Glomerular visceral epithelial cell (primary cell): ENCODE results near the gene CEP68.
"Not testable (repeated sequence)": the region's sequence is repeated elsewhere in the genome, so short reads cannot be mapped to it uniquely, and the experiment has no call there.

ENCODE experiments used
- DNase-seq: peaks from one replicate; pipeline ENCODE4 v3.0.0-alpha.2; 2016; ENCODE audit errors: extremely low spot score

The CEP68 gene, protein sequence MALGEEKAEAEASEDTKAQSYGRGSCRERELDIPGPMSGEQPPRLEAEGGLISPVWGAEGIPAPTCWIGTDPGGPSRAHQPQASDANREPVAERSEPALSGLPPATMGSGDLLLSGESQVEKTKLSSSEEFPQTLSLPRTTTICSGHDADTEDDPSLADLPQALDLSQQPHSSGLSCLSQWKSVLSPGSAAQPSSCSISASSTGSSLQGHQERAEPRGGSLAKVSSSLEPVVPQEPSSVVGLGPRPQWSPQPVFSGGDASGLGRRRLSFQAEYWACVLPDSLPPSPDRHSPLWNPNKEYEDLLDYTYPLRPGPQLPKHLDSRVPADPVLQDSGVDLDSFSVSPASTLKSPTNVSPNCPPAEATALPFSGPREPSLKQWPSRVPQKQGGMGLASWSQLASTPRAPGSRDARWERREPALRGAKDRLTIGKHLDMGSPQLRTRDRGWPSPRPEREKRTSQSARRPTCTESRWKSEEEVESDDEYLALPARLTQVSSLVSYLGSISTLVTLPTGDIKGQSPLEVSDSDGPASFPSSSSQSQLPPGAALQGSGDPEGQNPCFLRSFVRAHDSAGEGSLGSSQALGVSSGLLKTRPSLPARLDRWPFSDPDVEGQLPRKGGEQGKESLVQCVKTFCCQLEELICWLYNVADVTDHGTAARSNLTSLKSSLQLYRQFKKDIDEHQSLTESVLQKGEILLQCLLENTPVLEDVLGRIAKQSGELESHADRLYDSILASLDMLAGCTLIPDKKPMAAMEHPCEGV

DNA sequence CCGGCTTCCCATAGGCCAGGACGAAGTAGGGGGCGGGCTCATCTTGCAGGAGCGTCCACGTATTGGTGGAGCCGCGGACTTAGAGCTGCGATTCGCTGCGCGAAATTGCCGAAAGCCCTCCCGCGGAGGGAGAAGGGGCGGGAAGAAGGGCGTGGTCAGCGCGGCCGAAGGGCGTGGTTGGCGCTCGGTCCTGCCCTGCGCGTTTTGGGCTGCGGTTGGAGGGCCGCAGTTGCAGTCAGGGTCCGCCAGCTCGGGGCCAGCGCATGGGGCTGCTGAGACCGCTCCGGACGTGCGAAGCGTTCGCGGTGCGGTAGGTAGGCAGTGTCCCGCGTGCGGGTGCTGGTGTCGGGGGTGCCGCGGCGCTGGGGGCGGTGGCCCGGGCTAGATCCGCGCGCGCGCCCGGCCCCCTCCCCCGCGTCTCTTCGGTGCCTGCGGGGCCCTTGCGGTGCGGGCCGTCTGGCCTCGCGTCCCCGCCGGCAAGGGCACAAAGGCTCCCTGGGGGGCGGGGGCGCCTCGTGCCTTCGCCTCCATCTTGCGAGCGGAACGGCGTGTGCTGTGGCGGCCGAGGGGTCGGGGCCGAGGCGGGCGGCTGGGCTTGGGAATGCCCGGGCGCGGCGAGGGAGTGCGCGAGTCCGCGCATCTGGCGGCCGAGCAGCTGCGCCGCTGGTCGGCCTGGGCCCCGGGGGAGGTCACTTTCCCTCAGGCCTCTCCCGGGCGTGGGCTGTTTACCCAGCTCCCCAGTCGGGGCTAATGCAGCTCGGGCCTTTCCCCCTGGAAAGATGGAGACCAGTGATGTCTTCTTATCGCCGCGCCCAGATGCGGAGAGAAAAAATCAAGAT lies at the start of gene CEP68:
TSS of gene CEP68 (plus strand) at position 202 of the 839 bp plus-strand sequence. CDS start 13,029 bp downstream, outside the sequence.
- peak; percentile 95 for DNase-seq

DNA sequence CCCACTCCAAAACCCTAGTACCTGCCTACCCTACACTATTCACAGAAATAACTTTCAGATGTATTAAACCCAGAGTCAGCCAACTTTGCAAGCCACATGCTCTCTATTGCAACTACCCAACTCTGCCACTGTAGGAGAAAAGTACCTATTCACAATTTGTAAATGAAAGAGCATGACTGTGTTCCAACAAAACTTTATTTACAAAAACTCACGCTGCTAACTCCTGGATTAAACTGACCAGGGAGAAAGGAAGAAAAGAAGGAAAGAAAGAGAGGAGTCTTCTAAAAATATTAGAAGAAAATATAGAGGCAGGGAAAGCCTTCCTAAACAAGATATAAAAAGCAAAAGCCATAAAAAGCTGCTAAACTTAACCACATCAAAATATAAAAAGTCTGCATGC lies 42.4 kb upstream of the CEP68 start:
- DNase-seq, result no peak

DNA sequence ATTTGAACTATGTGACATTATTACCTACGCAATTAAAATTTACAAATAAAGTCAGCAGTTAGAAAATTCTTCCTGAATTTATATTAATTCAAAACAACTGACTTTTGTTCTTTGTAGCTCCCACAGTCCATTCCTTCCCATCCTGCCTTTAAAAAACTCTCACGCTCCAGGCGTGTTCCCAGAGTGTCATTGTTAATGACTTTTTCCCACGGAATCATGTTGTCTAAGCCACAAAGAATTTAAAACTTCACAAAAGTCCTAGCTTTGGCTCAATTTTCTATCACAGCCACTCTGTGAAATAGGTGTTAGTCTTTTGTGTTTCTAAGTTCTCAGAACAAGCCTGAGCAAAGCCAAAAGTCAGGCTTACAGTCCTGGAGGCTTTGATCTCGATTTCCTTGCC lies 40.5 kb upstream of the CEP68 start:
- DNase-seq, result no peak

DNA sequence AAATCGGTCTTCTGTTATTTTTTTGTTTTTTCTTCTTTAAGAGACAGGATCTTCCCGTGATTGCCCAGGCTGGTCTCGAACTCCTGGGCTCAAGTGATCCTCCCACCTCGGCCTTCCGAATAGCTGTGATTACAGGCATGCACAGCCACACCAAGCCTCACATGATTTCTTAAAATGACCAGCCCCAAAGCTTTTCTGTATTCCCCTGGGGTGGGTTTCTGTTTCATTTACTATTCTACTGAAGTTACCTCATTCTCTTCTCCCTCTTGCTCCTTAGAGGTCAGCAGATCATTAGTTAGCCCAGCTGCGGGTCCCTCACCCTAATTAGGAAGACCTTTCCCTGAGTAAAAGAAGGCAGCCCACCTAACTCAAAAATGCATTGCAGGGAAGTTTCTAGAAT lies 39.4 kb upstream of the CEP68 start:
- DNase-seq, result no peak

DNA sequence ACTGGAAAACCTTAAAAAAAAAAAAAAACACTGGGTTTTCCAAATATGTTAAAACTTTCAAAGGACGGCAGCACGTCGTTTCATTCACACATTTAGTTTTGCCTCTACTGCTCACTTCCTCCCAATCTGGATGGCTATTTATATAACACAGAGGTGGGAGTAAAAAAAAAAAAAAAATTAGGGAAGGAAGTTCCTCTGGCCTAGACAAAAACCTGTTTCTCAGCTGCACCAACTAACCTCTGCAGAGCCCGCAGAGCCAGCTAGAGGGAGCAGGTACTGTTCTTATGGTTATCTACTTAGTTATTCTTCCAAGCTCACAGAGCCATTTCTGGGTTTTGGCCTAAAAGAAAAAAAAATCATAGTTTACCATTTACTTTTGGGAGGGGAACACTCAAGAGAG lies 38.9 kb upstream of the CEP68 start:
- no peak for DNase-seq

DNA sequence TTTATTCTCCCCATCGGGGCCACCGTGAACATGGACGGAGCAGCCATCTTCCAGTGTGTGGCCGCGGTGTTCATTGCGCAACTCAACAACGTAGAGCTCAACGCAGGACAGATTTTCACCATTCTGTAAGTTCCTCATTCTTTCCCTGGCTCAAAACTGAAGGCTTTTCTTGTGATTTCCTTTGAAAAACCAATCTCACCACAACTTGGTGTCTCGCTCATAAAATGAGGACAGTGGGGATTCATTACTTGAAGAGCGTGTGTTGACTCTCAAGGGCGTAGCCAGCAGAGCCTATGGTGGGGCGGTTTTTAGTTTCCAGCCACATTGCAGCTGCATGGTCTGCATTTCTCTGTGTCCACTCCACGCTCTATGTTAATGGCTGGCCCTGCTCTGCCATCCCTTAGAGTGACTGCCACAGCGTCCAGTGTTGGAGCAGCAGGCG lies 38.1 kb upstream of the CEP68 start:
- no peak for DNase-seq

DNA sequence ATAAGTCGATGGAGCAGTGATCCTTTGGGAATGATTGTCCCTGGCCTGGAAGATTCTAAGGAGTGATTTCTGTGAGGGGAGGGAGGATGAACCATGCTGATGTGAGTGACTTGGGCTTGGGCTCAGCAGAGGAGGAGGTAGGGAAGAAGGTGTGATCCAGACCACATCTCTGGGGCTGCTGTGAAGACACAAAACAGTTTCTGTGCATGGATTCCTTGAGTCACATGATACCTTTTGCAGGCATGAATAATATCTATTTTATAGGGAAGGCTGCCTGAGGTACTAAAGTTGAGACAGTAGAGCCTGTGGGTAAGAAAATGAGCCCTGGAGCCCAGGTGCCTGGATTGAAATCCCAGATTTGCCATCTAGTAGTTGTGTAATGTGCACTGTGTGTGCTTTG lies 37.2 kb upstream of the CEP68 start:
- DNase-seq, result no peak

DNA sequence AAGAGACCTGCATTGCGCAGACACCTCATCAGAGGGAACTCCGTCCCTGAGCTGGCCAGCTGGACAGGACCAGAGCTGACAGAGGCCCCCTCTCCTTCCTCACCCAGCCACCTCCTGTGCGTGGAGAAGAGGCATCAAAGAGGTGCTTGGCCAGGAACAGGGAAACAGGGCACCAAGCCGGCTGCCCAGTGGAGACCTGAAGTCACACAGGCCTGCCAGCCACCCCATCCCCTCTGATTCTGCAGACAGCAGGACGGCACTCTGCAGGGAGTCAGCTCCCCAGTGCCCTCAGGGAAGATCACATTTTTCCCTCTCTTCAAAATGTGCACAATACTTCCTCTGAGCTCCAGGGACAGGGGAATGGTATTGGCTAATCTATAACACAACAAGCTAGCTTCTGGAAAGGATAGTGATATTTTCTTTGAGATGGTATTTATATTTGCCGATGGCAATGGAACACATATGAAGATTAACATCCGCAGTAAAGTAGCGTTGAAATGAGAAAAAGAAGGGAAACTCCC lies 36.5 kb upstream of the CEP68 start:
- DNase-seq, result no peak

DNA sequence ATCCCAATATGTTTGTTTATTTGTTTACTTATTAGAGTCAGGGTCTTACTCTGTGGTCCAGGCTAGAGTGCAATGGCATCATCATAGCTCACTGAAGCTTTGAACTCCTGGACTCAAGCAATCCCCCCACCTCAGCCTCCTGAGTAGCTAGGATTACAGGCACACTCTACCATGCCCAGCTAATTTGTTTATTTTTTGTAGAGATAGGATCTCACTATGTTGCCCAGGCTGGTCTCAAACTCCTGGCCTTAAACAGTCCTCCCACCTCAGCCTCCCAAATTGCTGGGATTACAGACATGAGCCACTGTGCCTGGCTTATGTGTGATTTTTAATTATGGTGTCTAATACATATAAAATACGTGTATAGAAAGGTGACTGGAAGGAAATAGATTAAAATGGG lies 36.0 kb upstream of the CEP68 start:
- DNase-seq, result not testable (repeated sequence)

DNA sequence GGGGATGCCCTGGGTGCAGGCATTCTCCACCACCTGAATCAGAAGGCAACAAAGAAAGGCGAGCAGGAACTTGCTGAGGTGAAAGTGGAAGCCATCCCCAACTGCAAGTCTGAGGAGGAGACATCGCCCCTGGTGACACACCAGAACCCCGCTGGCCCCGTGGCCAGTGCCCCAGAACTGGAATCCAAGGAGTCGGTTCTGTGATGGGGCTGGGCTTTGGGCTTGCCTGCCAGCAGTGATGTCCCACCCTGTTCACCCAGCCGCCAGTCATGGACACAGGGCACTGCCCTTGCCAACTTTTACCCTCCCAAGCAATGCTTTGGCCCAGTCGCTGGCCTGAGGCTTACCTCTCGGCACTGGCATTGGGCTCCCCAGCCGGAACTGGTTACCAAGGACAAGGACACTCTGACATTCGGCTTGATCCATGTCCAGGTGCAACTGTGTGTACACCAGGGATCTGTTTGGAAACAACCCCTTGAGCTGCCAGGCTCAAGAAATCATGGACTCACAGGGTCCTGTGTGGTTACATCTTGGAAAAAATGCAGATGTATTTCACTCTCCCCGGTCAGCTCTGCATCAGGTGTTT lies 35.2 kb upstream of the CEP68 start:
- DNase-seq, result no peak

DNA sequence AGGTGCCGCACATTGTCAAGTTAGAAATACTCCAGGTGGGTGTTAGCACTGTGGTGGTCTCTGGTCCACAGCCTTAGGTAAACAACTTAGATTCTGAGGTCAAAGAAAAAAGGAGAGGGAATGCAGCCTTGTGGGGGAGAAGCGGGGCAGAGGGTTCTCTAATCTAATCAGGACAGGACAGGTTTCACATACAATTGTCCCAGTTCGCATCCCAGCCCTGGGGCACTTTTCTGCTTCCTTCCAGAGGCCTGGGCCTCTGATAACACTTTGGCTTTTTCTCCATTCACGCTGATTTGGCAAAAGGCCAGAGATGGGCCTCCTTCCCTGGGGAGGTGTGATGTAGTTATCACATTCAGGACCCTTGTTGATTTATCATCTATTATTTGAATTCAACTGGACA lies 34.5 kb upstream of the CEP68 start:
- no peak for DNase-seq

DNA sequence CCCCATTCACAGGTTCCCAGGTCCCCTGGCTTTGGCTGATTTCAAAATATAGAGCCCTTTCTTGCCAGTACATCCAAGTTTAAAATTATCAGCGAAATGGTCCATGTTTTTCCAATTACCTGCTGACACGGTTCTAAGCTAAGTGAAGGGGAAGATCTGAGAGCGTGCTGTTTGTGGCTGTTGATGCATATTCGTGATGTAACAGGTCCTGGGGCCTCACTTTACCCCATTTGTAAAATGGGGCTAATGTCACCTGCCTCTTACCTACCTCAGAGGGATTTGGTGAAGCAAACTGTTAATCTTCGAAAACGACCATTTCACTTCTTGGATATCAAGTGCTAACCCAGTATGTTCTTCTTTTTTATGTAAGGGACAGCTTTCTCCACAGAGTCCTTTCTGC lies 34.0 kb upstream of the CEP68 start:
- no peak for DNase-seq

DNA sequence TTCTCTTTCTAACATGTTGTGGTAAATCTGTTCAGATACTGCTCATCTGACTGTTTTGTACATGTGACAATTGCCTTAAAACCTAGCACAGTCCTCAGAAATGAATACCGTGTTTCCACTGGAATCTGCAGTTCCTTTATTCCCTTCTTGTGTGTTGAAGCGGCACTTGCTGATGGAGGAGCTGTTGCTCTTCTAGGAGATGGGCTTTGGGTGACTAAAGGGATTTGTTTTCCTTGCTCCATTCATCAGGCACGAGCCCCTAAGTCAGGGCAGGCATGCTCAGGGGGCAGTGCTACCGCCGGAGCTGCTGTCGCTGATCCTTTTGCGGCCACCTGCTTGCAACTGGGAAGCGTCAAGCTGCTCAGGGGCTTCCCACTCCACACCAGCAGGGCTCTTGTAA lies 32.5 kb upstream of the CEP68 start:
- DNase-seq, result no peak

DNA sequence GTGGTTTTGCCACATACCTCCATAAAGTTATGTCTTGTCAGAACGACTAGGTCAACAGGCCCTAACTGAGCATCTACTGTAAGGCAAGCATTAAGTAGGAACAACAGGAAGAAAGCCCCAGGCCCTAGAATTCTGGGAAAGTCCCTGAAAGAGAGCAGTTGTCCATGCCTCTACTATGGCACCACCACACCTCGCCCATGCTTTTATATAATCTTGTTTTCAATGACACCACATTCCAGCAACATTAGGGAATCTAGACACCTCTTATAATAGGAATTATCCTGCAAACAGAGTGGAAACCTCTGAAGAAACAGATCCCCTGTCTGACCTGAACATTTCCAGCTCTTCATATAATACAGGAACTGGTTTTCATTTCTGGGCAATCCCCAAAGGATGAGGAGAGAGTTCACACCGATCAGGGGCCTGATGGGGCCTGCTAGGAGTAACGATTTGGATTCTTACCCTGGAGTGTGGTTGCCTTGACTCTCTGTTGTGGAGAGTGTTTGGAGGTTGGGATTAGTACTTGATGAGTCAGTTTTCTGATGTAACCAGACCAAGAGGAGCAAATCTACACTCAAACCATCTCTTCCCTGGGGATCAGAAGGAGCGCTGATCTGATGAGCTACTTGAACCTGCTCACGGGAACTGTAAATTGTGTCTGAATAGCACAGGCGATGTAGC lies 31.9 kb upstream of the CEP68 start:
- DNase-seq, result peak; percentile 44

DNA sequence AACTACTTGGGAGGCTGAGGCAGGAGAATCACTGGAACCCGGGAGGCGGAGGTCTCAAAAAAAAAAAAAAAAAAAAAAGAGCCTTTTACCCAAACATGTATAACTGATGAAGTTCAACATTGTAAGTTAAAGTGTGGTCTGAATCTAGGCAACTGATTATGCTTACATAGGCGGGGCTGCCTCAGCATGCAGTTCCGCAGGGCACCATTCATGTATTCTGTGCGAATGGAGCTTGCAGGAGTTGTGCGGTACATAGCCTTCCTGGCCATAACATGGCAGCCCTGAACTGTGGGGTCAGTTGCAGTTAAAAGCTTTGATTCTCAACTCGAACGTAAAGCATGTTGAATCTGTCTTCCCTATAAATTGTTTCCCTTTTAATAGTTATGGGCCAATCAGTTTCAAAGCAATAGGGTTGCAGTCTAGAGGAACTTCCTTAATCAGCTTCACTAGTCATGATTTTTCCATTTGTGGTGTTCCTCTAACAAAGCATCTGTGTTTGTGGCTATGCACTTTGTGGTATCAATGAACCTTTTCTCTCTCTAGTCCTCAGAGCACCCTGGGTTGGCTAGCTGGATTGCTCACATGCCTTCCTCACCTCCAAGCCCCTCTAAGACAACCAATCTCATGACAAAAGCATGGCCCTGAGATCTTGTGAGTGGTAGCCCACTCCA lies 30.6 kb upstream of the CEP68 start:
- no peak for DNase-seq

DNA sequence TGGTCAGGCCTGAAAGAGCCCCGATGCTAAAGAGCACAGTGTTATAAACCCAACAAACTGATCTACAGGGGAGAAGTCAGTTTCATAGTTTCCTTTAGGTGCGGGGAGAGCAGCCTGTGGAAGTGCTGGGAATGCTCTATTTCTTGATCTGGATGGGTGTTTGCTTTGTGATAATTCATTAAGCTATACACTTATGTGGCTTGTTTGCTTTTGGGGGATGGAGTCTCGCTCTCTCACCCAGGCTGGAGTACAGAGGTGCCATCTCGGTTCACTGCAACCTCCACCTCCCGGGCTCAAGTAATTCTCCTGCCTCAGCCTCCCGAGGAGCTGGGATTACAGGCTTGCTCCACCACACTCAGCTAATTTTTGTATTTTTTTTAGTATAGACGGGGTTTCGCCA lies 30.1 kb upstream of the CEP68 start:
- no peak for DNase-seq

DNA sequence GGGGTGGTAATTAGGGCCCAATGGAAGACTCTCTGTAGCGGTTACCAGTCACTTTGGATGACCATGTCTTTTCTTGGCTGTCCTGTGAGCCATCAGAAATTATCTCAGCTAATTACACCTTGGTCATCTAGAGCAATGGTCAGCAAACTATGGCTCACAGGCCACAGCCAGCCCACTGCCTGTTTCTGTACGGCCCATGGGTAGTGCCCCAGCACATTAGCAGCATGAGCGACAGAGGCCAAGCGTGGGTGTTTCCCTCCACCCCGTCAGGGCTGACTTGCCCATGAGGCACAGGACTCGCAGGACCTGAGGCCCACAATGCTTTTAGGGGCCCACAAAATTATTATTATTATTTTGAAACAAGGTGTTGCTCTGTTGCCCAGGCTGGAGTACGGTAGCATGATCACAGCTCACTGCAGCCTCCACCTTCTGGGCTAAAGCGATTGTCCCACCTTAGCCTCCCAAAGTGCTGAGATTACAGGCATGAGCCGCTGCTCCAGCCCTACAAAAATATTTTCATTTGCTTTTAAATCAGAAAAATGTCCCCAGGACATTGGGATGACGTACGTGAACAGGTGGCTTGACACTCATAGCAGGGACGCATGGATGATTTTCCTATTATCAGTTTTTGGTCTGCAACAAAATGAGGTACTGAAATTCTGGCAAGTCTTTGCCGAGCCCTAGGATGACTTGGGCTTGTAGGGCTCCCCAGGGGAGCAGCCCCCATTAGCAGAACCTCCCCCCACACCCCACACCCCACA lies 29.3 kb upstream of the CEP68 start:
- DNase-seq, result no peak

DNA sequence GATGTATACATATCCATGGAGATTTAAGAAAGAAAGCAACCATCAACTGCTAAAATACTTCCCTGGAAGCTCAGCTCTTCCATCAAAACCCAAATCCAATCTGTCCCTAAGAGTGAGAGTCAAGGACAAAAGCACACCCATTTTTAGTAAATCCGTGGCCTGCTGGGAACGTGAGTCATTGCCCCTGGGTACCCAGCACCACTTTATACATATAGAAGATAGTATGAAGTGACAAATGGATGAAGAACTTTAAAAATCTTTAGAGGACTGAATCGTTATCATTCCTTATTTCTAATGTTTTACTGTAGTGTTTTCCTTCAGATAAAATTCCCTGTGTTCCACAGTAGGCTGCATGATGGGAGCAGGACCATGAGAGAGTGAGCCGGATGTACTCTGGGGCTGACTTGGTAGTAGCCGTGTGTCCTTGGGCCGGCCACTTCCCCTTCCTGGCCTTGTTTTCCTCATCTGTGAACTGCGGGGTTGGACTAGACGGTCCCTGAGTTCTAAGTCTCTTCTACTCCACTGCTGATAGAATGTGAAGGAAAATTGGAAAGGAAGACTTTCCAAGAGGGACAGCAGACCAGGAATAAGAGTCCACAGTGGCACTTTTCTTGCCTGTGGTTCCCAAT lies 28.5 kb upstream of the CEP68 start:
- DNase-seq, result no peak
